ENCODE data around the gene MAZ. TPM values are rescaled to one million over a fixed set of nuclear protein-coding genes. Genes with fewer than 3 reads are reported as not detected.
A peak's percentile ranks its signal among the peaks of the same experiment; 100 is the strongest.
"Not testable (repeated sequence)": the region's sequence is repeated elsewhere in the genome, so short reads cannot be mapped to it uniquely, and the experiment has no call there.

MAZ gene
- total and polyA plus RNA-seq, 2 experiments from 2014 or later = 132 to 190 TPM

GRCh38 chr16:29790949-29791844 is 15.1 kb upstream of the MAZ start:
- TF ChIP-seq CTCF (IDR thresholded peaks at IDR 0.05; ENCODE audit: poor library complexity) (no peak), EZH2phosphoT487 (IDR thresholded peaks at IDR 0.05; ENCODE audit: low read depth, severe bottlenecking, unreplicated experiment) (no peak), EZH2 (IDR thresholded peaks at IDR 0.05; ENCODE audit: borderline replicate concordance) (no peak)
- H3K4me1 ChIP-seq (ENCODE audit: insufficient read depth) = no peaks in the 10 kb centered on the region
- DNase-seq (ENCODE audit: low spot score) = peak; percentile 24
- peak overlapping the region; percentile 55 for H2AFZ ChIP-seq
- peak overlapping the region; percentile 71 for H3K4me3 ChIP-seq
- peaks cover 53% of the 10 kb centered on the region for H3K79me2 ChIP-seq
- peaks cover 2% of the 10 kb centered on the region for H4K20me1 ChIP-seq (ENCODE audit: insufficient read depth, poor library complexity, severe bottlenecking)
- H3K9me2 ChIP-seq (replicated peaks; ENCODE audit: insufficient read depth) = no peaks in the 10 kb centered on the region
- no peaks in the 10 kb centered on the region for H3K36me3 ChIP-seq (replicated peaks; ENCODE audit: insufficient read depth, low read depth)
- peak overlapping the region; percentile 22 for H3K27ac ChIP-seq
- no peaks in the 10 kb centered on the region for H3K27me3 ChIP-seq
- peak overlapping the region; percentile 86 for H3K4me2 ChIP-seq
- 2% methylated on average over 30 of the region's 31 CpGs for WGBS (ENCODE audit: low lambda C conversion rate, missing lambda C conversion rate)
- H3K9me3 ChIP-seq (ENCODE audit: low read depth) = no peaks in the 10 kb centered on the region

- no peak overlapping the region for H3K27ac ChIP-seq
- H4K20me1 ChIP-seq (ENCODE audit: insufficient read depth, poor library complexity, severe bottlenecking) = peaks cover 2% of the 10 kb centered on the region
- no peaks in the 10 kb centered on the region for H3K27me3 ChIP-seq
- DNase-seq (ENCODE audit: low spot score) = no peak
- H3K79me2 ChIP-seq = peaks cover 56% of the 10 kb centered on the region
- no peaks in the 10 kb centered on the region for H3K9me3 ChIP-seq (ENCODE audit: low read depth)
- no peaks in the 10 kb centered on the region for H3K9me2 ChIP-seq (replicated peaks; ENCODE audit: insufficient read depth)
- TF ChIP-seq CTCF (IDR thresholded peaks at IDR 0.05; ENCODE audit: poor library complexity) (no peak), EZH2phosphoT487 (IDR thresholded peaks at IDR 0.05; ENCODE audit: low read depth, severe bottlenecking, unreplicated experiment) (no peak), EZH2 (IDR thresholded peaks at IDR 0.05; ENCODE audit: borderline replicate concordance) (no peak)
- H3K4me3 ChIP-seq = peak overlapping the region; percentile 71
- H2AFZ ChIP-seq = no peak overlapping the region
- no peaks in the 10 kb centered on the region for H3K4me1 ChIP-seq (ENCODE audit: insufficient read depth)
- peak overlapping the region; percentile 86 for H3K4me2 ChIP-seq
- no peaks in the 10 kb centered on the region for H3K36me3 ChIP-seq (replicated peaks; ENCODE audit: insufficient read depth, low read depth)
- 66% methylated on average over 9 of the region's 9 CpGs for WGBS (ENCODE audit: low lambda C conversion rate, missing lambda C conversion rate)
Measured at GRCh38 chr16:29791845-29792807, 14.2 kb upstream of the MAZ start.

- H3K79me2 ChIP-seq = peaks cover 56% of the 10 kb centered on the region
- H3K4me2 ChIP-seq; H2AFZ ChIP-seq; H3K4me1 ChIP-seq (ENCODE audit: insufficient read depth); H3K9me3 ChIP-seq (ENCODE audit: low read depth); H3K9me2 ChIP-seq (replicated peaks; ENCODE audit: insufficient read depth); H3K27me3 ChIP-seq; H3K4me3 ChIP-seq; H3K36me3 ChIP-seq (replicated peaks; ENCODE audit: insufficient read depth, low read depth); DNase-seq (ENCODE audit: low spot score); H4K20me1 ChIP-seq (ENCODE audit: insufficient read depth, poor library complexity, severe bottlenecking); H3K27ac ChIP-seq: not testable (repeated sequence)
- 93% methylated on average over 18 of the region's 18 CpGs for WGBS (ENCODE audit: low lambda C conversion rate, missing lambda C conversion rate)
Measured at GRCh38 chr16:29793153-29793552, 13.2 kb upstream of the MAZ start.

Data from hepatocyte (in vitro differentiated cells).